T1000 (cell line): ENCODE measurements around the gene ITIH4.

Source experiments
- DNase-seq: peaks from one replicate; lab custom pipeline; 2025; ENCODE audit warnings: mixed read lengths; lab: John Stamatoyannopoulos, UW

The ITIH4 gene

DNA sequence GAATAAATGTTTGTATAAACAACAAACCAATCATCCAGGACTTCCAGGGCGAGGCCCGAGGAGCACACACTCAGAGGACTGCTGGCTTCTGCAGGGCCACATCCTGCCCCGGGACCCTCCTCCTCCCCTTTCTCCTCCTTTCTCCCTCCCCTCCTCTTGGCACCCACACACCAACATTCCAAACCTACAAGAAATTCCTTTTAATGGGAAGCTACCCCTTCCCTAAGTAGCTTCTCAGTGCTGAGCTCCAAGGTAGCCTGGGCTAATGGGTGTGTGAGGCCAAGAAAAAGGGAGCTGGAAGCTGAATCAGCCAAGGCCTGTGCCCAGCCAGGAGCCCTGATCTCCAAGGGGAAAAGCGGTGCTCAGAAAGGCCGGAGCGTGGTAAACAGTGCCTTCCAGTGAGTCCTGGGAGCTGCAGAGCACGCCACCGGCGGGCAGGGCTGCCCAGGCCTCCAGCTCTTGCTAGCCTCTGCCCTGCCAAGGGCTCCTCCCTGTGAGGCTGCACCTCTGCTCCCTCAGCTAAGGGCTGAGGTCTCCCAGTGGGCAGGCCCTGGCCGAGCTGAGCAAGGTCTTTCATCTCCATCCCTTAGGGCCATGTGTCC is 32.0 kb downstream of the ITIH4 start:
- no peak for DNase-seq

DNA sequence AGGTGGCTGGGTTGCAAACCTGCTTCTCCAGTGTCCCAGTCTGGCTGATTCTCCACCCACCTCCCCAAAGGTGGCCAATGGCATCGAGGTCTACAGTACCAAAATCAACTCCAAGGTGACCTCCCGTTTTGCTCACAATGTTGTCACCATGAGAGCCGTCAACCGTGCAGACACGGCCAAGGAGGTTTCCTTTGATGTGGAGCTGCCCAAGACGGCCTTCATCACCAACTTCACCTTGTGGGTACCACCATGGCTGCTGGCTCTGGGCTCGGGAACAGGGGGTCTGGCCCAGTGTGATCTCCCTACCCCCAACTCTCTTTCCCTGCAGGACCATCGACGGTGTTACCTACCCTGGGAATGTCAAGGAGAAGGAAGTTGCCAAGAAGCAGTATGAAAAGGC is 34.1 kb downstream of the ITIH4 start:
- no peak for DNase-seq

DNA sequence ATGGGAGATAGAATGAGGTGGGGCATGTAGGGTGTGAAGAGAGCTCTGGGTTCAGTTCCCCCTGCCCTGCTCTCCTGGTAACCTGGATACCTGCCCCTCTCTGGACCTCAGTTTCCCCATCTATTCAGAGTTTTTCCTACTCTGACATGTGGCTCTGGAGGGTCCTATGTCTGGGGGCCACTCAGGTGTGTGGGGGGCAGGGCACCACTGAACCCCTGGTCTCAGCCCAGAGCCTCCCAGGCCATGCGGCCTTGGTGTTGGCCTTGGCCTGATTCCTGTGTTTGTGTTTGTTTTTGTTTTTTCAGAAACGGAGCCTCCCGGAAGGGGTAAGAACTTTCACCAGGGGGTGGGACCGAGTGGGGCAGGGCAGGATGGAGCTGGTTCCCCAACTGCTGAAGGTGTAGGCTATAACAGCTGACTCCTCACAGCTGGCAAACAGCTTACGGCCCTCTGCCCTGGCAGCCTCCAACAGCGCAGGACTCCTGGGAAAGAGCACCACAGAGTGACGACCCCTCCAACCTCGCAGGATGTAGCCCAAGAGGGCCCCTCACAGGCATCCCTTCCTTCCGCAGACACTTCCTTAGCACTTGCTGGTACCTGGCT is 35.1 kb downstream of the ITIH4 start:
- DNase-seq: no peak

DNA sequence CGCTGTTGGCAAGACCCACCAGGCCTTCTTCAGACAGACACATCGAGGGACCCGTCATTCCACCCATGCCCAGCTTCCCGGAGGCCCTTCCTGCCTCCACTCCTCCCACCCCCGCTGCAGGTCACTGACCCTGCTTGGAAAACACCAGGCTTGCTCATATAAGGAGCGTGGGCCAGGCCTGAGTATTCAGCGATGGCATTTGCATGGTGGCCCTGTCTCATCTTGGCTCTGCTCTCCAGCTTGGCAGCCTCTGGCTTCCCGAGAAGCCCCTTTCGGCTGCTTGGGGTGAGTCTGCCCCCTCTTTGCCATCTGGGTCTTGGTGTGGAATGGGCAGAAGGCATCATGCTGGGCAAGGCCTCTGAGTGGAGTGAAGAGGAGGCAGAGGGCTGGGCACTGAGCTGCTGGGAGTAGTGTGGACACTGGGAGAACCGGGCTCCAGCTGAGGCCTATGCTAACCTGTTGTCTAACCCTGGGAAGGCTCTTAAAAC is 35.8 kb downstream of the ITIH4 start, which contains the start of gene ITIH3:
Gene ITIH3, plus strand, starts transcription at position 185 of the 488 bp plus-strand sequence. Its CDS starts 8 bp downstream, at position 193.
- no peak for DNase-seq

DNA sequence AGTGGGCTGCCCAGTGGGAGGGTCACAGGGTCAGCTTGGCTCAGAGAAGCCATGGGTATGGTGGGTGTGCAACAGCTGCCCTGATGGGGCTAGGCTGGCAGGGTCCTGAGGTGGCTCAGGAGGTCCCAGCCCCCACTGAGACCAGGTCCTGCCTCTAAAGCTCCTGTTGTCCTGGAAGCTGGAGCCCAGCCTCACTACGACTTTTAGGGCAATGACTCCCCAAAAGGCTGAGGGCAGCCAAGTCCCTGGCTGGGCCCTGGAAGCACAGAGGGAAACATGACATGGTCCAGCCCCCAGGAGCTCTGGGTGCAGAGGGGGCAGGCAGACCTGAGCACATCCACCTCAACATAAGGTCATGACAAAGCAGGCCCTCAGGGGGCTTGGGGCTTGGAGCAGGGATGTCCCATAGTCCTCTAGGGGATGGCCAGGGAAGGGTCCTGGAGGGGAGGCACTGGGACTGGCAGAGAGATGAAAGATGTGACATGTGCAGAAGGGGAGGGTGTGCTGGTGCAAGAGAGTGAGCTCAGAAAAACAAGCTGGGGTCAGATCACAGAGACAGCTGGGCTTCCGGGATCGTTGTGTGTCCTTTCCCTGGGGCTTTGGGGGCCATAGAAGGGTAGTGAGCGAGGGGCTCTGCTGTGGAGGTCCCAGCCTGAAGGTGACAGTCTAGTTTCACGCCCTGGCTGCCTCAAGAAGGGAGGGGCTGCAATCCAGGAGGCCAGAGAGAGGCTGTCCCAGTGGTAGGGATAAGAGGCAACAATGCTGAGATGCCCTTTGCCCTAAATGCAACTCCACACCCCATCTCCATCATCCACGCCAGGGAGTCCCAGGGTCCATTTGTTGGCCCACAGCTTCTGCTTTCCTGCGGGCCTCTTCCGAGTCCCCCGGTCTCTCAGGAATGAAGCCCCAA is 36.5 kb downstream of the ITIH4 start:
- no peak for DNase-seq

DNA sequence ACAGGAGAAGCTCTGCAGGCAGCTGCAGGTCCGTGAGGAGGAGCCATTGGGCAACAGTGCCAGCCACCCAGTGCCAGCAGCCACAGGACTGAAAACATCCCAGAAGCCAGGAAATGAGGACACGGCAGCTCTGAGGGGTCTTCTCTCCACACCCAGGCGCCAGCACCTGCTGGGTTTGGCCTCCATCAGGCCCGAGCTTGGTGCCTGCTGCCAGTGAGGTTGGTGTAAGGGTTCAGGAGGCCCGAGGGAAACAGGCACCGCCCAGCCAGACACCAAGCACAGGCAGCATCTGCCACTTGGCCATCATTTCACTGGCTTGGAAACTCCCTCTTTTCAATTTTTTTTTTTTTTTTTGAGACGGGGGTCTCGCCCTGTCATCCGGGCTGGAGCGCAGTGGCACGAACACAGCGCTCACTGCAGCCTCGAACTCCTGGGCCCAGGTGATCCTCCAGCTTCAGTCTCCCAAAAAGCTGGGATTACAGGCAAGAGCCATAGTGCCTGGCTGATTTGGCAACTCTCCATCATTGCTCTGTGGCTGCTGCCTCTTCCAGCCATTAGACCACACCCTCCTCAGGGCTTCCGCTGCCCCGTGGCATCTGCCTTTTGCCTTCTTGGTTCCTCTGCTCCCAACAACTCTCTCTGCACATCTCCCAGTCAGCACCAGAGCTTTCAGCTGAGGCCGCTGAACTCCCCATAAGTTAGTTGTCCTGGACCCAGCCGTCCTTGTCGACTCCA is 37.3 kb downstream of the ITIH4 start:
- no peak for DNase-seq

DNA sequence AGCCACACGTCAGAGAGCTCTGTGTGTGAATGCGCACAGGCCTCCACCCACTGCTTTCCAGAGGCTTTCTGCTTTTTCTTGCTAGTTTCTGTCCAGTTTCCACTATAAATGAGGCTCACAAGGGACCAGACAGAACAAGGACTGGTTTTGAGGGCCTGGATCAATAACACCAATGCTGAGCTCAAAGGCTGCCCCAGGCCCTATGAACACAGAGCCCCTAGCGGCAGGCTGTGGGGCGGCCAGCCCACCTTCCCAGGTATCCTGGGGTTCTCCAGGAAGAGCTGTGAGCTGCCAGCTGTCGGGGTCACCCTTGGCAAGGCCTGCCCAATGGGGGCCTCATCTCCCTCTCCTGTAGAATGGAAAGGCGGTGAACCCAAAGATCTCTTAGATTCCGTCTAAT is 38.1 kb downstream of the ITIH4 start:
- DNase-seq: no peak

DNA sequence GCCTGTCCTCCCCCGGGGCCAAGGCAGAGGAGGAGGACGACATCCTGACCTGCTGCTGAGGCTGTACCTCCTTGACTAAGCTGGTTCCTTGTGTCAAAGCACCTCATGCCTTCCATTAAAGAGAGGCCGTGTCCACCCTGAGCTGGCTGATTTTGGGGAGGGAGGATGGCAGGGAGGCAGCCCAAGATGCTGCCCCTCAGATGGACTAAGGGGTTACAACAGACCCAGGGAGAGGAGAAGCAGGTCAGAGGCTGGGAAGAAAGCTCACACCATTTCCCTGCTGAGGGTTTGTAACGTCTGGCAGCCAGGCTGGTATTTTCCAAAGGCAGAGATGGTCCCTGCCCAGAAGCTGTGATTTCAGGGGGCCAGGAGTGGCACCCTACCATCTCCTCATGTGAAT is 38.5 kb downstream of the ITIH4 start:
- DNase-seq: no peak

DNA sequence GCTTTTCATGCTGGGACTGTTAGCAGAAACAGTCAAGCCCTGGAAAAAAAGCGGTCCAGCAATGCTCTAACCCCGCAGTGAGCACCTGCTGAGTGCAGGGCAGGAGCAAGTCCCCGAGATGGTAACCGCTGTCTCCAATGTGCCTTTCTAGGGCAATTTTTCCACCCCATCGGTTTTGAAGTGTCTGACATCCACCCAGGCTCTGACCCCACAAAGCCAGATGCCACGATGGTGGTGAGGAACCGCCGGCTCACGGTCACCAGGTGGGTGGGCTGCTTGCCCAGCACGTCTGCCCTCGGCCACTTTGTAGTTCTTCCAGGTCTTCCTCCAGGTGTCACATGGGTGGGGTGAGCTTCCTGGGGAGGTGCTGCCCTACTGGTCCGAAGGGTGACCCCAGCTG is 39.1 kb downstream of the ITIH4 start:
- no peak for DNase-seq

DNA sequence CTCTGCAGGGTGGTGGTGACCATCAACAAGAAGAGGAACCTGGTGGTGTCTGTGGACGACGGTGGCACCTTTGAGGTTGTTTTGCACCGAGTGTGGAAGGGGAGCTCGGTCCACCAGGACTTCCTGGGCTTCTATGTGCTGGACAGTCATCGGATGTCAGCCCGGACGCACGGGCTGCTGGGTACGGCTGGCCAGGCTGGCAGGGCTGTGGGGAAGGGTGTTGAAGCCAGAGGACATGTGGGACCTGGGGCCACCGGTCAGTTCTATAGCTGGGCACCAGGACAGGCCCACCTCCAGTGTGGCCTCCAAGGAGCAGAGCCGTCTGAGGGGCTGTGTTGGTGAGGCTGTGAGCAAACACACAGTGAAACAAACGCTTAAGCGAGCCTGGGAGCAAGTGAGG is 39.7 kb downstream of the ITIH4 start:
- no peak for DNase-seq

DNA sequence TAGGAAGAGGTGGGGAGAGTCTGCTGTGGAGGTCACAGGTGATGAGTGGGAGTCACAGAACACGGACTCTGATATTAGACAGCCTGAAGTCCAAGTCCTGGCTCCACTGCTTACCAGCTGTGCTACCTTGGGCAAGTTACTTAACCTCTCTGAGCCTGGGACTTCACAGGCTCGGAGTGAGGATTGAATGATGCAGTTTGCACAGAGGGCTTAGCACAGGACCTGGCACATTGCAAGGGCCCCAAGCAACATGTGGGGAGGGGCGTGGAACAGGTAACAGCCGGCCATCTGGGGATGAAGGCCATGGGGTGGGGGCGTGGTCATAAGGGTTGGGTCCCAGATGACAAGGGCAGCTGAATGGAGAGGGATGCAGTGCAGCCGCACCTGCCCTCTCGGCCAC is 40.1 kb downstream of the ITIH4 start:
- no peak for DNase-seq

DNA sequence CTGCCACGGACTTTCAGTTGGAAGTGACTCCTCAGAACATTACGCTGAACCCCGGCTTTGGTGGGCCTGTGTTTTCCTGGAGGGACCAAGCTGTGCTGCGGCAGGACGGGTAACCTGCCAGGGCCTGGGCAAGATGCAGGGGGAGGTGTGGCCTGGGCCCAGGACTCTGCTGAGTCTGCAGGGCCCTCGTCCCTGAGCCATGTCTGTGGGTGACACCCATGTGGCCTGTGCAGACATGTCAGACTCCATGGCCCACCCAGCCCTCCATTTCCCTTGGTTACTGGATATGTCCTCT is 40.8 kb downstream of the ITIH4 start:
- DNase-seq: no peak

DNA sequence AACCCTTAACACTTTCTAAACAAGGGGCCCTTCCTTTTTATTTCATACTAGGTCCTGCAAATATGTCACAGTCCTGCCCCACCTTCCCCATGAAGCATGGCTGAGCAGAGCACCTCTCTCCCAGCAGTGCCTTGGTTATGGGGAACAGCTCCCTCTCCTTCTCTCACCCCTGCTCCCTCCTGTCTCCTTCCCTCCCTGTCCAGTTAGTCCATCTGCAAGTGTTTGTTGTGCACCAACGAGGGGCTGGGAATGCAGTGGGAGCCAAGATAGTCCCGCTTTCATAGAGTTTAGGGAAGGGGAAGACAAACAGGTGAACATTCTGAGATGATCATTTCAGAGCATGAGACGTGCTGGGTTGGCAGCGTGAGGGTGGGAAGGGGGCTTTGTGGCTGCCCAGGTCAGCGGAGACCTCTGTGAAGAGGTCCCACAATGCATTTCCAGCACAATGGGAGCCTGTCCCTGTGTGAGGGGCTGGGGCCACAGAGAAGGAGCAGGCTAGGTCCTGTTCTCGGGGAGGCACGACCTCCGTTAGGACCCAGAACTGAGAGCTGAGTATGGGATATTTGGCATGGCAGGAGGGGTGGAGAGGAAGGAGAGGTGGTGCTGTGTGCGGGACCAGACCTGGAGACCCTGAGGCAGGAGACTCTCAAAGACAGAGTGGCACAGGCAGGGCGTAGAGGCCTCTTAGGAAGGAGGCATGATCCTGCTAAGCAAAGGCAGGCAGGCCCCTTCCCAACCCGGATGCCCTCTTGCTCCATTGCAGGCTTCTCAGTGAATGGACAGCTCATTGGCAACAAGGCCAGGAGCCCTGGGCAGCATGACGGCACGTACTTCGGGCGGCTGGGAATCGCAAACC is 41.4 kb downstream of the ITIH4 start:
- DNase-seq: no peak

DNA sequence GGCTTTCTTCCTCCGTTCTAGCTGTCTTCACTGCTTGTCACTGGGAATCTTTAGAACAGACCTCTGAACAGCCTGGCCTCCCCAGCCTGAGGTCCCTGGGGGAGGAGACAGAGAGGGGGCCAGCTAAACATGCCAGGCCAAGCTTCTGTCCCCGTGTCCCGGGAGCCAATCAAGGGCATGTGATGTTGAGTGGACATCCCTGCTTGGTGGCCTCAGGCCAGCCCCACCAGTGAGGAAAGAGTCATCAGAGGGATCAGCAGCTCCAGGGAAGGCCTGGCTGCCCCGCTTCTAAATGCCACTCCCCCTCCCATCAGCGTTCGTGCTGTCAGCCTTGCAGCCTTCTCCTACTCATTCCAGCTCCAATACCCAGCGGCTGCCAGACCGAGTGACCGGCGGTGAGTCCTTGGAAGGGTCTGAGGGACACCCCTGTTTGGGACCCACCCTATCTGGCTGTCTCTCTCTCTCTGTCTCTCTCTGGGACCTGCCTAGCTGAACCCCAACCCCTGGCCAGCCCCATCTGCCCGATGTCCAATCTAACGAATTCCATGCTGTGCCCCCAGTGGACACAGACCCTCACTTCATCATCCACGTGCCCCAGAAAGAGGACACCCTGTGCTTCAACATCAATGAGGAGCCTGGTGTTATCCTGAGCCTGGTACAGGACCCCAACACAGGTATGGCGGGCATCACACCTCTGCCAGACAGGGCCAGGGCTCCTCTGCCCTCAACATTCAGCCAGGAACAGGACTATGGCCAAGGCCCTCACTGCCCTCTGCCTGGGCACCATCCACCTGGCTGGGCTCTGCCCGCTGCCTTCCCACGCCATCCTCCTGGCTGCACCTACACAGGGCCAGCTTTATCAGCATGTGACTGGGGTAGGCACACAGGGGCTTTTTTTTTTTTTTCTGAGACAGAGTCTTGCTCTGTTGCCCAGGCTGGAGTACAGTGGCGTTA is 42.5 kb downstream of the ITIH4 start:
- no peak for DNase-seq

DNA sequence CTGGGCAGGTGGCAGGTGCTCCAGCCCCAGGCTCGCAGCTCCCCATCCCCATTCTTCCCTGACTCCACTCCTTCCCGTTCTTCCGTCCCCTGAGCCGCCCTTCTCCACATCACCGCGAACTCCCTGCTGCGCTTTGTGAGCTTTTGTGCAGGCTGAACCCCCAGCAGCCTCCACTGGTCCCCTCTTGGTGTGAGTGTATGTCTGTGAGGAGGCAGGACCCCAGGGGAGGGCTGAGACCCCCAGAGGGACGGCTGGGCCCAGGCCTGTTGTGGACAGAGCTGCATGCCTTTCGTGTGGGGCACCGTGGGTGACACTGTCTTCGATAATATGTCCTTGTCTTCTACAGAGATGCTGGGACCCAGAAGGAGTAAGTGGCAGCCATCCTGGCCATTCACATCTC is 43.2 kb downstream of the ITIH4 start:
- no peak for DNase-seq

DNA sequence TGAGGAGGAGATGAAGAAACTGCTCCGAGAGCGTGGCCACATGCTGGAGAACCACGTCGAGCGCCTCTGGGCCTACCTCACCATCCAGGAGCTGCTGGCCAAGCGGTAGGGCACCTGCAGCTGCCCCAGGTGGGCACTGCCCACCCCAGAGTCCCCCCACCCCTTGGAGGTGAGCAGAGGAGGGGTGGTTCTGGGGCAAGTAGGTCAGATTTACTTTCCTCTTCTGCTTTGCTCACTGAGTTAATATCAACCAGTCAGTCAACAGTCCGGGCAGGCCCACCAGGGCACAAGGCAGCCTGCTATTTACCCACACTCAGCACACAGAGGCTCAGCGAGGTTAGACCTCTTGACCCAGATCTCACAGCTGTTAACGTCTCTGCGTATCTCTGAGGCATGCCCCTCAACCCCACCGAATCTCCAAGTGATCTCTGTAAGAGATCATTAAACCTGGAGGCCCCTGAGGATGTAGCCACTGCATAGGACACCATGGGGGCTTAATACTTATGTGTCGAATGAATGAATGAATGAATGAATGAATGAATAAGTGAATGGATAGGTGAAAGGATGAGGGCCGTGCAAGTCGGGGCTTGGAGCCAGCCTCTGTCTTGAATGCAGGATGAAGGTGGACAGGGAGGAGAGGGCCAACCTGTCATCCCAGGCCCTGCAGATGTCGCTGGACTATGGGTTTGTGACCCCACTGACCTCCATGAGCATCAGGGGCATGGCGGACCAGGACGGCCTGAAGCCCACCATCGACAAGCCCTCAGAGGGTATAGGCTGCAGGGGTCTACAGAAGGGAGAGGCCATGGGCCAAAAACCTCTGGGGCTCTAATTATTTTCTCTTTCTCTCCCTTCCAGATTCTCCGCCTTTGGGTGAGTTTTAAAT is 43.9 kb downstream of the ITIH4 start:
- DNase-seq: no peak

DNA sequence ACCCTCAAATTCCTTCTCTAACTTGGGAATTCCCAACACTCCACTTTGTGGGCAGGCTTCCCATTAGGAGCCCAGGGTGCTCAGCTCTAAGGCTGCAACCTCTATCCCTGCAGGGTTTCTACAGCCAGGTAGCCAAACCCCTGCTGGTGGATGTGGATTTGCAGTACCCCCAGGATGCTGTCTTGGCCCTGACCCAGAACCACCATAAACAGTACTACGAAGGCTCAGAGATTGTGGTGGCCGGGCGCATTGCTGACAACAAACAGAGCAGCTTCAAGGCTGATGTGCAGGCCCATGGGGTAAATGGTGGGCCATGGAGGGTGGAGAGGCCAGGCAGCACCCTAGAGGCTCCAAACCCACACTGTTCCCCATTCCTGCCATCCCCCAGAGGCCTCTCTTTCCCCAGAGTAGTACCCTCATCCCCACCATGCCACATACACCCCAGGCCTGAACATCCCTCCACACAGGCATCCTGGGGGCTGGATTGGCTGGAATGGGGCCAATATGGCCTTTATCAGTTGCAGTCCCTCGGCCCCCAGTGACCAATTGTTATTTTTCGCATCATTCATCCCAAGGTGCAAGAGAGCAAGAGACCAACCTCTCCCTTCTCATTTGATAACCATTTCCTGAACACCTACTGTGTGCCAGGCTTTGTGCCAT is 45.4 kb downstream of the ITIH4 start:
- DNase-seq: no peak

DNA sequence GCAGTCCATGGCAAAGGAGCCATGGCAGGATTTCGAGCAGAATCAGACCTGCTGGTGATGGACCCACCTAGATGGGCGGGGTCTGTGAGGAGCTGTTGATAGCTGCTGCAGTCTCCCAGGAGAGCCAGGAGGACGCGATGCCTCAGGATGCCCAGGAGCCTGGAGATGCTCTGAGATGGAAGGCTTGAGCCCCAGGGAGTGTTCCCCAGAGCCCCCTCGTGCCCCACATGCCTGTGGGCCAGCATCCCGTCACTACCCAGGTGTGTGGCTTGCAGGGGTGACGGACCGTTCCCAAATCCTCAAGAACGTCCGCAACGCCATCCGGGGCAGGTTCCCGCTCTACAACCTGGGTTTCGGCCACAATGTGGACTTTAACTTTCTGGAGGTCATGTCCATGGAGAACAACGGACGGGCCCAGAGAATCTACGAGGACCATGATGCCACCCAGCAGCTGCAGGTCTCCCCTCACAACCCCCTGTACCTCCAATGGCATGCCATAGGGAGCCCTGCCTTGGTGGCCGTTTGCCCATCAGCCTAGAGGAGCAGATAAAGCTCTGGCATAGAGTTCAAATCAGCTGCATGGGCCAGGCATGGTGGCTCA is 46.4 kb downstream of the ITIH4 start:
- no peak for DNase-seq
